WERI-Rb-1 (cell line): ENCODE results near the gene STK17A.
A peak's percentile ranks its signal among the peaks of the same experiment; 100 is the strongest.

Experiments
- DNase-seq: peaks from one replicate; pipeline ENCODE4 v3.0.0-alpha.2; 2020
- H3K27ac ChIP-seq: fragments of 250-450 bp; sonication (Bioruptor Pico); 2 replicates; pipeline ENCODE4 v1.5.1; 2020; ENCODE audit warnings: mild to moderate bottlenecking, moderate library complexity
- H3K27me3 ChIP-seq: fragments of 250-450 bp; sonication (Bioruptor Pico); 2 replicates; pipeline ENCODE4 v1.5.1; 2021; ENCODE audit warnings: mild to moderate bottlenecking, low read depth, moderate library complexity; ENCODE audit not compliant: insufficient read depth, severe bottlenecking
- H3K36me3 ChIP-seq: fragments of 250-450 bp; sonication (Bioruptor Pico); 2 replicates; pipeline ENCODE4 v1.5.1; 2020; ENCODE audit warnings: mild to moderate bottlenecking, moderate library complexity
- H3K4me3 ChIP-seq: 2 replicates; pipeline ENCODE4 v1.5.1; 2011; ENCODE audit warnings: low read depth, mild to moderate bottlenecking, control low read depth, low read length
- H3K9me3 ChIP-seq: fragments of 250-450 bp; sonication (Bioruptor Pico); 2 replicates; pipeline ENCODE4 v1.5.1; 2021; ENCODE audit warnings: mild to moderate bottlenecking, moderate library complexity; ENCODE audit not compliant: severe bottlenecking
- CTCF ChIP-seq: IDR thresholded peaks from 2 replicates; pipeline ENCODE4 v1.5.1; 2011; ENCODE audit warnings: low read depth, mild to moderate bottlenecking, control low read depth, inconsistent platforms, low read length

The STK17A gene

GRCh38 chr7:43639858-43640491, 57.1 kb downstream of the STK17A start:
- no peak for TF ChIP-seq CTCF
- Histone ChIP-seq H3K36me3 (peaks cover 35% of the 10 kb centered on the region), H3K27ac (peak overlapping the region; percentile 73), H3K27me3 (no peaks in the 10 kb centered on the region), H3K4me3 (no peak overlapping the region), H3K9me3 (no peaks in the 10 kb centered on the region)
- peak; percentile 82 for DNase-seq

- TF ChIP-seq CTCF, result no peak
- H3K27ac ChIP-seq, result peak overlapping the region; percentile 73
- peaks cover 31% of the 10 kb centered on the region for H3K36me3 ChIP-seq
Measured at GRCh38 chr7:43640679-43641078, 57.8 kb downstream of the STK17A start.

GRCh38 chr7:43642897-43643630, 60.2 kb downstream of the STK17A start:
- no peak for TF ChIP-seq CTCF
- Histone ChIP-seq H3K4me3 (no peak overlapping the region), H3K27me3 (no peaks in the 10 kb centered on the region), H3K27ac (no peak overlapping the region), H3K9me3 (no peaks in the 10 kb centered on the region), H3K36me3 (peaks cover 36% of the 10 kb centered on the region)
- no peak for DNase-seq

More at GRCh38 chr7:43640679-43641078, 57.8 kb downstream of the STK17A start:
- no peaks in the 10 kb centered on the region for H3K27me3 ChIP-seq
- no peak overlapping the region for H3K4me3 ChIP-seq
- H3K9me3 ChIP-seq, result no peaks in the 10 kb centered on the region
- no peak for DNase-seq

- Histone ChIP-seq H3K36me3 (peaks cover 41% of the 10 kb centered on the region), H3K4me3 (no peak overlapping the region), H3K27me3 (no peaks in the 10 kb centered on the region), H3K9me3 (no peaks in the 10 kb centered on the region), H3K27ac (no peak overlapping the region)
- no peak for TF ChIP-seq CTCF
- no peak for DNase-seq
Measured at GRCh38 chr7:43643846-43644245, 60.9 kb downstream of the STK17A start.

- no peaks in the 10 kb centered on the region for H3K27me3 ChIP-seq
- no peak for DNase-seq
- no peaks in the 10 kb centered on the region for H3K9me3 ChIP-seq
- H3K36me3 ChIP-seq, result peaks cover 46% of the 10 kb centered on the region
- no peak overlapping the region for H3K27ac ChIP-seq
- H3K4me3 ChIP-seq, result no peak overlapping the region
- no peak for TF ChIP-seq CTCF
Measured at GRCh38 chr7:43645699-43646226, 62.9 kb downstream of the STK17A start.
